Measurements from ENCODE around the gene EXD3. TPM values are rescaled to one million over a fixed set of nuclear protein-coding genes. Genes with fewer than 3 reads are reported as not detected.

Gene EXD3
- total and polyA plus RNA-seq, 9 of the 15 experiments (the other 6 are each of a cell fraction or from before 2014, with no cell fraction given), result 0.29 to 12.5 (median 3.9) TPM

GRCh38 chr9:137311986-137312851, 110.7 kb downstream of the EXD3 start:
- BruUV-seq (replicated peaks), result no TSS peak
- ATAC-seq (no peak), FAIRE-seq (no peak), DNase-seq (ENCODE audit: extremely low read depth in 1 of 4, low spot score in 3 of 4) (peak in 2 of 4 experiments; percentile 7 to 9)
- 0 out of 2 replicates have a peak, but pooled peaks cover 5% of the 10 kb centered on the region for H4K20me1 ChIP-seq (replicated peaks; ENCODE audit: control insufficient read depth, insufficient read depth, low read length)
- H3K4me3 ChIP-seq, result no peak overlapping the region
- intact Hi-C loops (cut with micrococcal nuclease), result no loop called here
- no peak overlapping the region for H3K4me2 ChIP-seq (ENCODE audit: insufficient read depth, low read length)
- H3K9me1 ChIP-seq (ENCODE audit: control insufficient read depth, insufficient read depth, low read length), result no peaks in the 10 kb centered on the region
- ChIA-PET CTCF (ENCODE audit: low intra/inter-chr PET ratio) (no interaction called here), POLR2A (interaction anchor here (0.6 to 2.3 kb wide), 2 partner anchors 9 to 122 kb away, joined by 3 to 10 read pairs; partner anchors contain the start of gene NRARP)
- H3K79me2 ChIP-seq (ENCODE audit: control insufficient read depth, insufficient read depth, low read length), result no peaks in the 10 kb centered on the region
- in situ Hi-C loops (cut with MboI), result no loop called here
- H3K4me1 ChIP-seq (replicated peaks in 1 of 2; ENCODE audit: control insufficient read depth in 2 of 2, insufficient read depth in 2 of 2, low read length in 2 of 2), result peaks cover 16 to 94% of the 10 kb centered on the region in 2 experiments
- H3K9me3 ChIP-seq (replicated peaks; ENCODE audit: control insufficient read depth, insufficient read depth, low read depth, low read length), result no peaks in the 10 kb centered on the region
- peak overlapping the region in 1 of 2 experiments; percentile 78; a peak in 2 of 4 replicates for H3K9ac ChIP-seq (ENCODE audit: insufficient read depth in 1 of 2, low read depth in 2 of 2, low read length in 2 of 2)
- H3K36me3 ChIP-seq (ENCODE audit: control insufficient read depth, insufficient read depth, low read length), result no peaks in the 10 kb centered on the region
- no peak overlapping the region for H3K27ac ChIP-seq (ENCODE audit: extremely low read depth, low read depth, low read length)
- no peak for TF ChIP-seq HDAC3 (IDR thresholded peaks at IDR 0.05; ENCODE audit: borderline replicate concordance, partially characterized antibody)
- no peak for TF ChIP-seq PBX2 (CRISPR knock-in tag; IDR thresholded peaks at IDR 0.05; ENCODE audit: low read depth)
- no peak for TF ChIP-seq PBX2 (tag; conservative IDR thresholded peaks at IDR 0.05; ENCODE audit: low read depth)
- TF ChIP-seq POLR2G (IDR thresholded peaks at IDR 0.05; ENCODE audit: low read depth, low read length), result peak; percentile 11; the same call in 1 of the 2 replicates
- 0 out of 2 replicates have a peak, but pooled peaks have one; percentile 25 for TF ChIP-seq ZFX (CRISPR knock-in tag; IDR thresholded peaks at IDR 0.05)
- WGBS (ENCODE audit: insufficient coverage, low coverage, missing lambda C conversion rate), result 43% methylated on average over 7 of the region's 28 CpGs
- H2AFZ ChIP-seq (ENCODE audit: low read depth, low read length), result no peak overlapping the region
- no peaks in the 10 kb centered on the region for H3K27me3 ChIP-seq (ENCODE audit: control insufficient read depth in 2 of 2, insufficient read depth in 2 of 2, low read length in 2 of 2)
